Measurements from ENCODE around the gene ZMYND8. TPM values are rescaled to one million over a fixed set of nuclear protein-coding genes. Genes with fewer than 3 reads are reported as not detected.
A peak's percentile ranks its signal among the peaks of the same experiment; 100 is the strongest.

The ZMYND8 gene
- total RNA-seq, 2 donors from 2014 or later = 18.9 to 19.1 TPM

GRCh38 chr20:47349365-47350180, 6.9 kb downstream of the ZMYND8 start:
- H3K4me1 ChIP-seq = peaks cover 75% of the 10 kb centered on the region
- DNase-seq (no peak), ATAC-seq (no peak)
- TF ChIP-seq POLR2A (IDR thresholded peaks at IDR 0.05) (no peak), CTCF (IDR thresholded peaks at IDR 0.05) (no peak)
- H3K27me3 ChIP-seq = no peaks in the 10 kb centered on the region
- no peak overlapping the region for H3K4me3 ChIP-seq
- intact Hi-C loops (cut with DNase I) = no loop called here
- WGBS, 2 donors = 42 to 51% methylated on average over 7 of the region's 7 CpGs
- no peaks in the 10 kb centered on the region for H3K9me3 ChIP-seq
- peak overlapping the region; percentile 19 to 100 (median 98) for H3K27ac ChIP-seq
- no peaks in the 10 kb centered on the region for H3K36me3 ChIP-seq (replicated peaks in 1 of 2; ENCODE audit: insufficient read depth in 1 of 2, low read depth in 2 of 2)

GRCh38 chr20:47348539-47349142, 7.9 kb downstream of the ZMYND8 start:
- DNase-seq = no peak
- intact Hi-C loops (cut with DNase I) = no loop called here
- 70 to 71% methylated on average over 8 of the region's 8 CpGs for WGBS, 2 donors

GRCh38 chr20:47347661-47348435, 8.7 kb downstream of the ZMYND8 start:
- ATAC-seq (no peak), DNase-seq (no peak)
- no peak overlapping the region for H3K4me3 ChIP-seq
- peak overlapping the region; percentile 30 to 100 (median 98) for H3K27ac ChIP-seq
- no peaks in the 10 kb centered on the region for H3K36me3 ChIP-seq (replicated peaks in 1 of 2; ENCODE audit: insufficient read depth in 1 of 2, low read depth in 2 of 2)
- intact Hi-C loops (cut with DNase I) = no loop called here
- H3K27me3 ChIP-seq = no peaks in the 10 kb centered on the region
- peaks cover 69% of the 10 kb centered on the region for H3K4me1 ChIP-seq
- H3K9me3 ChIP-seq = no peaks in the 10 kb centered on the region
- WGBS, 2 donors = 58 to 71% methylated on average over 4 of the region's 4 CpGs
- no peak for TF ChIP-seq CTCF (IDR thresholded peaks at IDR 0.05)
- TF ChIP-seq POLR2A (IDR thresholded peaks at IDR 0.05) = no peak

More at GRCh38 chr20:47348539-47349142, 7.9 kb downstream of the ZMYND8 start:
- ATAC-seq = no peak
- TF ChIP-seq POLR2A (IDR thresholded peaks at IDR 0.05) (no peak), CTCF (IDR thresholded peaks at IDR 0.05) (no peak)
- Histone ChIP-seq H3K9me3 (no peaks in the 10 kb centered on the region), H3K27me3 (no peaks in the 10 kb centered on the region), H3K27ac (peak overlapping the region; percentile 30 to 100 (median 98)), H3K4me1 (peaks cover 69% of the 10 kb centered on the region), H3K36me3 (replicated peaks in 1 of 2; ENCODE audit: insufficient read depth in 1 of 2, low read depth in 2 of 2) (no peaks in the 10 kb centered on the region), H3K4me3 (no peak overlapping the region)

- Histone ChIP-seq H3K36me3 (replicated peaks in 1 of 2; ENCODE audit: insufficient read depth in 1 of 2, low read depth in 2 of 2) (no peaks in the 10 kb centered on the region), H3K4me3 (no peak overlapping the region), H3K4me1 (peaks cover 56% of the 10 kb centered on the region), H3K27me3 (no peaks in the 10 kb centered on the region), H3K9me3 (no peaks in the 10 kb centered on the region), H3K27ac (peak overlapping the region in 3 of 4 donors; percentile 96 to 100 (median 99))
- intact Hi-C loops (cut with DNase I) = no loop called here
- 92 to 95% methylated on average over 2 to 3 of the region's 3 CpGs for WGBS, 2 donors
- TF ChIP-seq CTCF (IDR thresholded peaks at IDR 0.05) (no peak), POLR2A (IDR thresholded peaks at IDR 0.05) (no peak)
- ATAC-seq (no peak), DNase-seq (no peak)
These were observed 10.3 kb downstream of the ZMYND8 start for GRCh38 chr20:47346172-47346571.
